Placental pericyte (primary cell): ENCODE data around the gene ARHGDIB. TPM values are rescaled to one million over a fixed set of nuclear protein-coding genes. Genes with fewer than 3 reads are reported as not detected.

Experiments
- total RNA-seq: library from RNA; depleted of rRNA; stranded (reverse); fragments of >200 nt; gene quantifications from 2 replicates; pipeline ENCODE4 v1.2.3, GENCODE V29; 2012

Gene ARHGDIB
- 3.5 and 46.7 TPM in 2 replicates for total RNA-seq

DNA sequence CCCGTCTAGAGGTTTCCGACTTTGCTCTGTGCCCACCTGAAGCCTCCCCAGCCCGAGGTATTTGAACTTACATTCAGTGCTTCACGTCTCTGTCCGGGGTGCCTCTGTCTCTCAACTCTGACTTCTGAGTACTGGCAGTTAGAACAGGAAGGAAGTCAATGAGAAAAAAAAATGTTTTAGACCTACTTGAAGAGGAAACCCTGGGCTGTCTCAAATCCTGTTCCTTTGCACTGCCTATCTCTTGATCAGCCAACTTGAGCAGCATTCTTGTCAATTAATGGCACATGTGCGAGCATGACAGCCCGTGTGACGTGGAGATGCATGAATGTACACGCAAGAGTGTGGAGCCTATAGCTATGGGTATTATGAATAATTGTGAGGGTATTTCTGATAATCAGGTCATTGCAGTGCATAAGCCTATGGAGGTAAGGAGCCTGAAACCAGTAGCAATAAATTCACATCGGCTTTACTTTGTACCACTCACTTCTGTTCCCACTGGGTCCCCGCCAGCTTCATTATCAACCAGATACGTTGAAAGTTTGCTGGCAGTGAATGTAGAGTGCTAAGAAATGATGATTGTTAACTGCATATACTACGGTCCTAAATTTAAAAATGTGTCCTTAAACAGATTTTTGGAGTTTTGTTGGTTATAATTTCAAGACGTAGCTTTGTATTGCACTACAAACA, at the start of gene ARHGDIB:
ARHGDIB (minus strand) TSS at position 136 of the 687 bp plus-strand sequence. CDS start 10,889 bp downstream, outside the sequence.

DNA sequence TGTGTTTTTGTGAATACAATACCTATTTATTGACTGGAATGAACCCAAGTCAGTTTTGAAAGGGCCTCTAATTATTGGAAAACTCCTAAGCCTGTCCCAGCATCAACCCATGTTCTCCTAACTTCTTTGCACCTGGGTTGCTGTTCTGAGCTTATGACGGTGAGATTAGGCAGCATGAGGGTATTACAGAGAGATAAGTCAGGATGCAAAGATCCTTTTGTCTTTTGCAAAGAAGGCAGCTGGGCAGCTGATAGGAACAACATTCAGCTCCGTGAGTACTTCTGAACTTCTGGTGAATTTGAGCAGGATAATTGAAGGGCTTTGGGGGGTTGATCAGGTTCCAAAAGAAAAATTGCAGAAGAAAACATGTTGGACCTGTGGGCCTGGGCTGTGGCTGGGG, 11.4 kb upstream of the ARHGDIB start, which contains the start of gene PDE6H:
PDE6H (plus strand) TSS at position 227 of the 400 bp plus-strand sequence. CDS start 4,971 bp downstream, outside the sequence.

DNA sequence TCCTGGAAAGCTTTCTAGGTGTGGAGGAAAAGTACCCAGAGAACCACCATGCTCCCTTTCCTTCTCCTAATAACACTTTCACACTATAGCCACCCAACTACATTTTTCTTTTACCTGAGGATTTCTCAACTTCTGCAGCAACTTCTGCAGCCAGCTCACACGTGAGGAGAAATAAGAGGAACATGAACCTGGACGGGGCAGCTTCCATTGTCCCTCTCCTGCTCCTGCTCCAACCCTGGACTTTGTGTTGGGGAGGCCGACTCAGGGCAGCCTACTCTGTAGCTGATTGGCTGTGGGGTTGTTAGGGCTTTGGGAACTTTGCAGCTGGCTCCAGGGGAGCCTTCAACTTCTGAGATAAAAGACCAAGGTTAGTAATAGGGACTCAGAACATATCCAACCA, 23.1 kb downstream of the ARHGDIB start, which contains the start of gene ERP27:
ERP27 (minus strand) TSS at position 237 of the 400 bp plus-strand sequence; CDS start at position 208, 29 bp downstream.

Other genes with a start within 250 kb of the ARHGDIB start
- 12.5 and 24.2 TPM in 2 replicates for gene WBP11, start 158.1 kb downstream of the ARHGDIB start, total RNA-seq
- 0.44 and 0.86 TPM in 2 replicates for gene C12orf60, start 157.9 kb downstream of the ARHGDIB start, total RNA-seq
- not detected in 2 replicates for gene SMCO3, start 147.4 kb downstream of the ARHGDIB start, total RNA-seq
- under 0.01 and 0.14 TPM in 2 replicates for gene ART4, start 118.1 kb downstream of the ARHGDIB start, total RNA-seq
- 1.0 and 3.7 TPM in 2 replicates for gene MGP, start 75.7 kb downstream of the ARHGDIB start, total RNA-seq
- 0.29 TPM in 1 of 2 replicates, not detected in the other for gene ERP27, start 23.1 kb downstream of the ARHGDIB start, total RNA-seq
- not detected in 2 replicates for gene PDE6H, start 11.4 kb upstream of the ARHGDIB start, total RNA-seq